OCI-LY1 (cell line): ENCODE measurements around the gene GCKR.

Experiments used
- CTCF ChIP-seq: fragments of 200-600 bp; sonication (generic), shearing (Covaris generic); IDR thresholded peaks from 2 replicates; pipeline ENCODE4 v1.5.1; 2017; ENCODE audit warnings: mild to moderate bottlenecking, antibody characterized with exemption, low read length, moderate library complexity, mixed read lengths
- EZH2 ChIP-seq: fragments of 200-600 bp; sonication (generic), shearing (Covaris generic); IDR thresholded peaks from 2 replicates; pipeline ENCODE4 v1.8.0; 2017; ENCODE audit warnings: borderline replicate concordance, mixed run types, mild to moderate bottlenecking, antibody characterized with exemption, low read length, moderate library complexity, mixed read lengths

- TF ChIP-seq CTCF (no peak), EZH2 (no peak)
Measured at GRCh38 chr2:27493948-27494283, 2.7 kb upstream of the GCKR start.
